HepG2 (cell line): ENCODE results near the gene HSD17B8. TPM values are rescaled to one million over a fixed set of nuclear protein-coding genes. Genes with fewer than 3 reads are reported as not detected.

Experiments
- KLF6 ChIP-seq: IDR thresholded peaks from 2 replicates; pipeline ENCODE4 v1.8.0; 2016; ENCODE audit warnings: missing biosample characterization, missing genetic modification reagents
- PRPF4 ChIP-seq: fragments of 200-400 bp; formaldehyde crosslinking; IDR thresholded peaks from 2 replicates; pipeline ENCODE4 v1.6.1; 2016; ENCODE audit warnings: low read length, low read depth; ENCODE audit not compliant: poor library complexity, severe bottlenecking
- RFX5 ChIP-seq: IDR thresholded peaks from 2 replicates; pipeline ENCODE4 v1.6.1; 2011; ENCODE audit warnings: low read depth, low read length, improper control_type of control experiment
- RNF219 ChIP-seq: sonication (generic); formaldehyde crosslinking; IDR thresholded peaks from 2 replicates; pipeline ENCODE4 v1.5.0; 2020; ENCODE audit warnings: mild to moderate bottlenecking, missing genetic modification reagents
- THAP9 ChIP-seq: sonication (generic); formaldehyde crosslinking; IDR thresholded peaks from 2 replicates; pipeline ENCODE4; 2020; ENCODE audit warnings: missing genetic modification reagents, mild to moderate bottlenecking, borderline replicate concordance
- UBTF ChIP-seq: sonication (generic); formaldehyde crosslinking; IDR thresholded peaks from 2 replicates; pipeline ENCODE4 v1.4.0; 2020; ENCODE audit warnings: mild to moderate bottlenecking, missing genetic modification reagents
- ZBTB26 ChIP-seq: IDR thresholded peaks from 2 replicates; pipeline ENCODE4 v1.6.1; 2016; ENCODE audit warnings: missing compliant biosample characterization, missing genetic modification reagents, borderline replicate concordance
- ZFP91 ChIP-seq: sonication (generic); formaldehyde crosslinking; IDR thresholded peaks from 2 replicates; pipeline ENCODE4 v1.9.0; 2022; ENCODE audit warnings: missing genetic modification reagents, mild to moderate bottlenecking, borderline replicate concordance
- ZNF232 ChIP-seq: sonication (generic); formaldehyde crosslinking; IDR thresholded peaks from 2 replicates; pipeline ENCODE4 v1.4.0; 2020; ENCODE audit warnings: missing genetic modification reagents, borderline replicate concordance
- ZNF329 ChIP-seq: sonication (generic); formaldehyde crosslinking; IDR thresholded peaks from 2 replicates; pipeline ENCODE4 v1.9.0; 2021; ENCODE audit warnings: low read depth, mild to moderate bottlenecking, missing genetic modification reagents
- ZNF710 ChIP-seq: sonication (generic); formaldehyde crosslinking; IDR thresholded peaks from 2 replicates; pipeline ENCODE4 v1.5.0; 2020; ENCODE audit warnings: mild to moderate bottlenecking, missing genetic modification reagents, borderline replicate concordance
- polyA plus RNA-seq, 8 experiments: library from polyadenylated mRNA; depleted of rRNA in 3 of 8; stranded (reverse) in 7 of 8; unstranded in 1 of 8; fragments of >200 nt; fragmentation: Illumina TruSeq in 4 of 8; extraction: Trizol in 4 of 8; gene quantifications; 2 replicates each; pipeline versions ENCODE4 v1.2.1 to v1.2.3, GENCODE V29; 2011 to 2016; ENCODE audit warnings: low read depth in 4 of 8, missing spikeins in 1 of 8, mixed read lengths in 1 of 8; ENCODE audit not compliant: insufficient read depth in 1 of 8
- total RNA-seq, 5 experiments: library from RNA; depleted of rRNA; stranded (reverse); fragments of >200 nt; fragmentation: Illumina TruSeq; extraction: Trizol; gene quantifications; 2 replicates each; pipeline ENCODE4 v1.2.3, GENCODE V29; 2016; ENCODE audit warnings: low read depth in 1 of 5

Gene HSD17B8
- total and polyA plus RNA-seq, 2 of the 13 experiments (the other 11 are each of a cell fraction or from before 2014, with no cell fraction given) = 12.6 to 20.1 TPM

GRCh38 chr6:33200219-33201146 is 4.0 kb upstream of the HSD17B8 start, which contains the start of the genes RXRB and SLC39A7 (continued):
- TF ChIP-seq THAP9 (CRISPR knock-in tag) = peak; percentile 99
- TF ChIP-seq ZNF232 = peak; percentile 68; the same call in 1 of the 2 replicates
- no peak for TF ChIP-seq RNF219 (CRISPR knock-in tag)
- TF ChIP-seq UBTF (CRISPR knock-in tag) = peak; percentile 88
- peak; percentile 91 for TF ChIP-seq KLF6 (CRISPR knock-in tag)
- 0 out of 2 replicates have a peak, but pooled peaks have one; percentile 74 for TF ChIP-seq ZNF329 (CRISPR knock-in tag)
- no peak for TF ChIP-seq PRPF4
- TF ChIP-seq ZFP91 (CRISPR knock-in tag) = peak; percentile 96
- TF ChIP-seq ZBTB26 = peak; percentile 72
- peak; percentile 8; the same call in 1 of the 2 replicates for TF ChIP-seq RFX5
- peak; percentile 75 for TF ChIP-seq ZNF710
